Stomach (tissue), 9 donors: Measurements from ENCODE around the gene FNDC3B. TPM values are rescaled to one million over a fixed set of nuclear protein-coding genes. Genes with fewer than 3 reads are reported as not detected.

Experiments used
- DNase-seq, 2 donors: peaks; one replicate each; pipeline versions ENCODE4 v3.0.0 to v3.0.0-alpha.2; 2013 to 2019
- H3K27ac ChIP-seq, 5 donors: fragments of 200-600 bp in 4 of 5; sonication (generic) in 4 of 5; one replicate each; pipeline ENCODE4 v1.5.1; 2013 to 2019; ENCODE audit warnings: mild to moderate bottlenecking in 1 of 5, moderate library complexity in 1 of 5
- H3K27me3 ChIP-seq, 3 donors: fragments of 200-600 bp; sonication (generic); one replicate each; pipeline ENCODE4 v1.5.1; 2017 to 2019; ENCODE audit warnings: mixed run types in 1 of 3
- H3K36me3 ChIP-seq, 4 donors: fragments of 200-600 bp; sonication (generic); 1 replicate in 3 of 4; 2 replicates in 1 of 4; pipeline ENCODE4 v1.5.1; 2016 to 2019
- H3K4me1 ChIP-seq, 4 donors: fragments of 200-600 bp; sonication (generic); one replicate each; pipeline ENCODE4 v1.5.1; 2016 to 2019
- H3K4me3 ChIP-seq, 4 donors: fragments of 200-600 bp; sonication (generic) in 3 of 4; one replicate each; pipeline ENCODE4 v1.5.1; 2016 to 2019; ENCODE audit warnings: mild to moderate bottlenecking in 1 of 4
- H3K9me3 ChIP-seq, 4 donors: fragments of 200-600 bp; sonication (generic); one replicate each; pipeline ENCODE4 v1.5.1; 2016 to 2019
- CTCF ChIP-seq, 7 experiments: fragments of 450-650 bp in 4 of 7; fragments of 200-600 bp in 3 of 7; sonication (generic) in 3 of 7; IDR thresholded peaks; one replicate each; pipeline ENCODE4 v1.5.1; 2016 to 2019; ENCODE audit warnings: antibody characterized with exemption in 7 of 7, control low read depth in 2 of 7, mild to moderate bottlenecking in 1 of 7
- EP300 ChIP-seq: sonication (generic); formaldehyde crosslinking; IDR thresholded peaks from one replicate; pipeline ENCODE4 v1.6.1; 2017; ENCODE audit warnings: antibody characterized with exemption
- POLR2A ChIP-seq, 4 donors: fragments of 450-650 bp; IDR thresholded peaks; one replicate each; pipeline ENCODE4 v1.6.1; 2016; ENCODE audit warnings: antibody characterized with exemption in 4 of 4, control low read depth in 2 of 4, mild to moderate bottlenecking in 1 of 4, moderate library complexity in 1 of 4
- POLR2AphosphoS5 ChIP-seq, 3 donors: sonication (generic); formaldehyde crosslinking; IDR thresholded peaks; one replicate each; pipeline ENCODE4 v1.6.1; 2016; ENCODE audit warnings: antibody characterized with exemption in 3 of 3
- WGBS, 5 donors: extraction: QIAGEN DNeasy Blood & Tissue Kit in 3 of 5; methylation state at CpG; one replicate each; pipeline versions ENCODE4 v1.1.5 to v1.1.7; 2013 to 2018; 5-methylcytosine and 5-hydroxymethylcytosine counted together
- intact Hi-C: fragments of 100-400 bp; cut with DNase I; formaldehyde crosslinking; loops from one replicate; pipeline ENCODE4 v1.15.1; 2023; ENCODE audit warnings: low total_unique reads
- polyA plus RNA-seq, 3 donors: library from polyadenylated mRNA; stranded (reverse); fragments of 200-250 nt; gene quantifications; one replicate each; pipeline ENCODE4 v1.2.3, GENCODE V29; 2013
- total RNA-seq, 5 donors: library from RNA; depleted of rRNA; stranded (reverse); fragments of >200 nt; gene quantifications; one replicate each; pipeline versions ENCODE4 v1.1.0 to v1.2.3, GENCODE V29; 2014 to 2016
- donor health status: healthy with polysubstance abuse.
- donor health status: Bipolar disorder and iron deficiency.
- donor health status: healthy.

The FNDC3B gene
- total and polyA plus RNA-seq, 8 donors = 6.0 to 229 (median 53.7) TPM

GRCh38 chr3:172369590-172370259 is 330.3 kb downstream of the FNDC3B start:
- intact Hi-C loops = no loop called here
- no peaks in the 10 kb centered on the region for H3K4me1 ChIP-seq
- 80 to 87% (median 85%) methylated on average over 9 of the region's 9 CpGs for WGBS, 5 donors
- H3K4me3 ChIP-seq = no peak overlapping the region
- no peak overlapping the region for H3K27ac ChIP-seq
- peaks cover 6 to 89% (median 69%) of the 10 kb centered on the region in 4 donors for H3K36me3 ChIP-seq
- DNase-seq = no peak
- TF ChIP-seq CTCF (IDR thresholded peaks at IDR 0.05) = no peak
- no peak for TF ChIP-seq POLR2AphosphoS5 (IDR thresholded peaks at IDR 0.05)
- no peak for TF ChIP-seq POLR2A (IDR thresholded peaks at IDR 0.05)
- no peak for TF ChIP-seq EP300
- H3K27me3 ChIP-seq = no peaks in the 10 kb centered on the region
- no peaks in the 10 kb centered on the region for H3K9me3 ChIP-seq

- no peak for DNase-seq
- no peaks in the 10 kb centered on the region for H3K27me3 ChIP-seq
- WGBS, 5 donors = 85 to 87% (median 86%) methylated on average over 3 of the region's 3 CpGs
- TF ChIP-seq CTCF (IDR thresholded peaks at IDR 0.05) = no peak
- no peak for TF ChIP-seq POLR2AphosphoS5 (IDR thresholded peaks at IDR 0.05)
- TF ChIP-seq EP300 = no peak
- TF ChIP-seq POLR2A (IDR thresholded peaks at IDR 0.05) = no peak
- no peak overlapping the region for H3K4me3 ChIP-seq
- no peaks in the 10 kb centered on the region for H3K4me1 ChIP-seq
- H3K36me3 ChIP-seq = peaks cover 6 to 87% (median 66%) of the 10 kb centered on the region in 4 donors
- no peak overlapping the region for H3K27ac ChIP-seq
- H3K9me3 ChIP-seq = no peaks in the 10 kb centered on the region
- intact Hi-C loops = no loop called here
Measured at GRCh38 chr3:172370419-172370818, 331.0 kb downstream of the FNDC3B start.

- TF ChIP-seq EP300 = no peak
- no peak for TF ChIP-seq POLR2AphosphoS5 (IDR thresholded peaks at IDR 0.05)
- no peak for TF ChIP-seq CTCF (IDR thresholded peaks at IDR 0.05)
- no peak for TF ChIP-seq POLR2A (IDR thresholded peaks at IDR 0.05)
- Histone ChIP-seq H3K27ac (no peak overlapping the region), H3K4me1 (no peaks in the 10 kb centered on the region), H3K27me3 (no peaks in the 10 kb centered on the region), H3K9me3 (no peaks in the 10 kb centered on the region), H3K4me3 (no peak overlapping the region), H3K36me3 (peaks cover 6 to 79% (median 57%) of the 10 kb centered on the region in 4 donors)
- DNase-seq = no peak
- WGBS, 5 donors = 84 to 97% (median 91%) methylated on average over 4 of the region's 4 CpGs
- intact Hi-C loops = no loop called here
Measured at GRCh38 chr3:172371544-172371943, 332.2 kb downstream of the FNDC3B start.

GRCh38 chr3:172372895-172373294 is 333.5 kb downstream of the FNDC3B start:
- intact Hi-C loops = no loop called here
- no peaks in the 10 kb centered on the region for H3K9me3 ChIP-seq
- WGBS, 5 donors = 90 to 96% (median 90%) methylated on average over 4 of the region's 4 CpGs
- no peaks in the 10 kb centered on the region for H3K4me1 ChIP-seq
- H3K36me3 ChIP-seq = peaks cover 10 to 78% (median 59%) of the 10 kb centered on the region in 4 donors
- H3K27me3 ChIP-seq = no peaks in the 10 kb centered on the region
- H3K27ac ChIP-seq = no peak overlapping the region
- no peak overlapping the region for H3K4me3 ChIP-seq
- TF ChIP-seq POLR2AphosphoS5 (IDR thresholded peaks at IDR 0.05) = no peak
- no peak for TF ChIP-seq CTCF (IDR thresholded peaks at IDR 0.05)
- TF ChIP-seq POLR2A (IDR thresholded peaks at IDR 0.05) = no peak
- no peak for TF ChIP-seq EP300
- no peak for DNase-seq
